Epithelial cell of esophagus (primary cell): ENCODE data around the gene TLX3.

ENCODE experiments used
- DNase-seq: peaks from one replicate; pipeline ENCODE4 v3.0.0; 2010; ENCODE audit warnings: low read depth
- H3K4me3 ChIP-seq: 2 replicates; pipeline ENCODE4 v1.5.1; 2011; ENCODE audit warnings: mild to moderate bottlenecking, low read length, control low read depth
- CTCF ChIP-seq: IDR thresholded peaks from 2 replicates; pipeline ENCODE4 v1.5.1; 2011; ENCODE audit warnings: low read depth, mild to moderate bottlenecking, low read length, control low read depth, inconsistent platforms; ENCODE audit not compliant: insufficient read depth; ENCODE audit errors: missing control alignments

The TLX3 gene

DNA sequence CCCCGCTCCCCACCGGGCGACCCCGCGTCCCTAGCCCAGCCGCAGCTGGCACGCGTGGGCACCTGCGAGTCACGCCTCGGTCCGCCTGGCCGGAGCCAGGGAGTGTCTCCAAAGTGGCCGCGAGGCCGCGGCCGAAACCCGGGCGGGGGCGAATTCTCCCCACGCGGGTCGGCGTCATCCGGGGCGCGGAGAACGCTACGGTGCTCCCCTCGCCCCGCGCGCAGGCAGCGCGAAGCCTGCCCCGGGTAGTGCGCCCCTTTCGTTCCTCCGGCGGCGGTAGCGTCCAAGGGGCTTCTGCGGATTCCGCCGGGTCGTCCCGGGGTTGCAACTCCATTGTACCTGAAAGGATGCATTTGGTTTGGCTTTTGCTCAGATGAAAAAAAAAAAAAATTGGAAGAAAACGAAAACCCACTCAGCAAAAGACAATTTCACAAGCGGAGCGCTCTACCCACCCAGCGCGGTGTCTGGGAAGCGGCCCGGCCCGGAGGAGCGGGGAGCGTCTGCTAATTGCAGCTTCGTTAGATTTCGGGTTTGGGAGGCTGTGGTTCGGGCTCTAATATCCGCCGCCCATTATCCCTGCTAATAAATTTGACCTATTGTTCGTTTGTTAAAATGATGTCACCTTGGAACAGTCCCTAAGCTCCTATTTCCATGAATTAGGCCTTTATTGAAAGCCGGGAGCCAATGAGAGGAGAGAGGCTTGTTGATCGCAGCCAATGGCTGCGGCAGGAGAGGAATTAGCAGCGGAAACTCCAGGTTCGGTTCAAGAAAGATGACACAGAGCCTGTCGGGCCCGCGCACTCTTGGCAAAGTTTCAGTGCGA is at the start of gene TLX3:
Gene TLX3 (plus strand): TSS at position 796 of the 823 bp plus-strand sequence. CDS start 118 bp downstream, outside the sequence.
- DNase-seq: peak; percentile 76
- no peak within 1 kb of the TSS for H3K4me3 ChIP-seq
- no peak for TF ChIP-seq CTCF

GRCh38 chr5:171261361-171261760 is 47.7 kb upstream of the TLX3 start:
- no peak for DNase-seq
- TF ChIP-seq CTCF: no peak
- H3K4me3 ChIP-seq: no peak overlapping the region

DNA sequence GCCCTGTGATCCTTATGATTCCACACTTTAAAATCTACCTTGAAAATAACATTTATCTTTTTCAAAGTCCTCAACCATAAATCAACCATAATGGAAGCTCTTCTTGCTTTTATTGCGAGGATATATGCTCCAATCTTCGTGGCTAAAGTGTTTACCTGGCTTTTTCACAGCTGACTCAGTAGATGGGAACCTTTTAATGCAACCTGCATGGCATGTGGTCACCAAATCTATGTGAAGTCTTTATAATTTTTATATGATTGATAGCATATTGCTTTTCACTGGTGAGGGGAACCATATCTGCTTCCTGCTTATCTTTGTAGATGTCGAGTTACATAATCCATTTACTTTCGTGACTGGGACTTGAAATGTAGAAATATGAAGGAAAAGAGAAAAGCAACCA is 47.1 kb upstream of the TLX3 start:
- no peak for DNase-seq
- no peak for TF ChIP-seq CTCF
- no peak overlapping the region for H3K4me3 ChIP-seq

DNA sequence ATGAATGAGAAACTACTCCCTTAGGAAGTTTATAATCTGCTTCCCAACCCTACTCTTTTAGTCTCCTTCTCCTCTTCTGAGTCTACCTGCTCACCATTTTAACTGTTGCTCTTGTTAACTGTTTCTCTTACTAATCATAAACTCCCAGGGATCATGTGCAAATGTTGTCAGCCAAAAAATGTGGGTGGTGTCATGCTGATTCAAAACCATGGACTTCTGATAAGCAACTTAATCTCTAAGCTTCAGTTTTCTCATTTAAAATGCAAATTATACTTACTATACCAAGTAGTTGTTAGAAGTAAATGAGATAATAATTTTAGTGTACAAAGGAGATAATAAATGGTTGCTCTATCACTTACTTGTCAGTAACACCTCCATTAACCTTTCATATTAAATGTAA is 45.9 kb upstream of the TLX3 start:
- no peak for TF ChIP-seq CTCF
- no peak for DNase-seq
- H3K4me3 ChIP-seq: no peak overlapping the region

GRCh38 chr5:171264843-171265242 is 44.2 kb upstream of the TLX3 start:
- H3K4me3 ChIP-seq: no peak overlapping the region
- no peak for TF ChIP-seq CTCF
- DNase-seq: no peak

DNA sequence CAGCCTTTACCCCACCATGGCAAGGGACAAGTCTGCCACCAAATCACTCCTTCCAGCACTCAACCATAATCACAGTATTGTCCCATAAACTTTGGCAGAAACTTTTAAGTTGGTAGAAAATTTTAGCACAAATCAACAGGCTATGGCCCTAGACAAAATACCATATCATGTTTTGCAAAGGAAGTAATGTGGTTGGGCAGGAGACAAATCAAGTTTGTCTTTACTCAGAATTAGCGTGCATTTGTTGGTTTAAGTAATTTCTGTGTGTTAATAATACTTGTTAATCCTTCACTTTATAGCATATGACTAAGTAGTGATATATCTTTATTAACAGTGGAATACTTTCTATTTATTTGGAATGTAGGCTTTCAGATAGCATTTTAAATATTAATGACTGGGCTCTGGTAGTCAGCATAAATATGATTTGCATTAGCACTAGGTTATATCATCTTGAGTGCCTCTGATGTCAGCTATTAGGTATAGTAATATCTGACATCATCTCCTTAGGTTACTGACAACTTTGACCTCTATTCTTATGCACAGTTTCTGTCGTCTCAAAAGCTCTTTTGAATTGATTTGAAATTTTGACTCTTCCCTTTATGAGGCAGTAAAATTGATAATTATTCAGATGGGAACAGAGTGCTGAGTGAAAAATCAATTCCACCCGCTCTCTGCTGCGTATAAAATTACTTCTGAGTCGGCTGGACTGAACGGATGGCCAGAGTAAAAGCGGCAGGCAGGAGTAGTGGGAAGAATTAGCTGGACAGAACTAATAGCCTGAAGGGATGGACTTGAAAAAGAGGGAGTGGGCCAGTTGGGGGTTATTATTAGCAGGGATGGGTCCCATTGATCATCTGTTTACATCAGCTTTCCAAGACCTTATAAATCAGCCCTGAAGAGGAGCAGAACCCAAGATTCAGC is 40.1 kb upstream of the TLX3 start:
- H3K4me3 ChIP-seq: no peak overlapping the region

More for the DNA sequence above, 40.1 kb upstream of the TLX3 start:
- DNase-seq: no peak
- TF ChIP-seq CTCF: no peak
